BJ (cell line): ENCODE measurements around the gene KEL. TPM values are rescaled to one million over a fixed set of nuclear protein-coding genes. Genes with fewer than 3 reads are reported as not detected.

Experiments used
- CTCF ChIA-PET: fragments of 350-600 bp; formaldehyde crosslinking; extraction: SDS; loops from one replicate; lab custom pipeline; 2021; ENCODE audit warnings: antibody characterized with exemption, inconsistent platforms; lab: Yijun Ruan, JAX
- POLR2A ChIA-PET: fragments of 300-600 bp; sonication (Branson Sonifier 250); formaldehyde crosslinking; extraction: SDS; loops from one replicate; lab custom pipeline; 2021; ENCODE audit warnings: antibody characterized with exemption; lab: Charles Lee
- DNase-seq: peaks from one replicate; pipeline ENCODE4 v3.0.0-alpha.2; 2011; ENCODE audit warnings: low read depth
- H3K27me3 ChIP-seq: 2 replicates; pipeline ENCODE4 v1.6.0; 2011; ENCODE audit warnings: low read length; ENCODE audit not compliant: control insufficient read depth, insufficient read depth
- H3K36me3 ChIP-seq: 2 replicates; pipeline ENCODE4 v1.5.1; 2011; ENCODE audit warnings: low read length; ENCODE audit not compliant: control insufficient read depth, insufficient read depth
- H3K4me3 ChIP-seq: 2 replicates; pipeline ENCODE4 v1.5.1; 2011; ENCODE audit warnings: low read depth, mild to moderate bottlenecking, control low read depth, low read length
- polyA plus RNA-seq: library from polyadenylated mRNA; depleted of rRNA; stranded (reverse); fragments of >200 nt; gene quantifications from 2 replicates; pipeline ENCODE4 v1.2.3, GENCODE V29; 2011
- TF ChIP-seq, protein P1 (sequence below): IDR thresholded peaks from 2 replicates; pipeline ENCODE4 v1.5.1; 2011; ENCODE audit warnings: low read depth, mild to moderate bottlenecking, control low read depth, inconsistent platforms, low read length, moderate library complexity; ENCODE audit not compliant: insufficient read depth

The KEL gene
- polyA plus RNA-seq, 1 experiment, result 0.31 TPM

DNA sequence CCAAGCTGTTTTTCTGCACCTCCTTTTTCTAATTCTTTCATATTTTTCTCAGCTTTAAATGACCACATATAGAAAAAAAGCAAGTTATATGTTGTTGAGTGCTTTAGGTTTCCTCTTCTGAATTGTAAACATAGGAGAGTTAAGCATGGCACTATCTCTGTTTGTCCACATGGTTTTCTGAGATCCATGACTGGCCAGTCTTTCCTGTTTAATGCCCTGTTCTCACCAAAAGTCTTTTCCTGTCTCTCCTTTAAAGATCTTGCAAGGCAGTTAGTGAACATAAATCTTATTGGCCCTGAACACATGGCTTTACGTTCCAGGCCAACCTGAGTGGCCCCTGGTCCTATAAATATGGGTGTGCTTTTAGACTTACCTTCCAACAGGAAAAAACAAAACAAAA, 48.0 kb downstream of the KEL start:
- H3K27me3 ChIP-seq, result no peaks in the 10 kb centered on the region
- no peaks in the 10 kb centered on the region for H3K36me3 ChIP-seq
- CTCF ChIA-PET, result no interaction called here
- H3K4me3 ChIP-seq, result no peak overlapping the region
- TF ChIP-seq, protein P1, sequence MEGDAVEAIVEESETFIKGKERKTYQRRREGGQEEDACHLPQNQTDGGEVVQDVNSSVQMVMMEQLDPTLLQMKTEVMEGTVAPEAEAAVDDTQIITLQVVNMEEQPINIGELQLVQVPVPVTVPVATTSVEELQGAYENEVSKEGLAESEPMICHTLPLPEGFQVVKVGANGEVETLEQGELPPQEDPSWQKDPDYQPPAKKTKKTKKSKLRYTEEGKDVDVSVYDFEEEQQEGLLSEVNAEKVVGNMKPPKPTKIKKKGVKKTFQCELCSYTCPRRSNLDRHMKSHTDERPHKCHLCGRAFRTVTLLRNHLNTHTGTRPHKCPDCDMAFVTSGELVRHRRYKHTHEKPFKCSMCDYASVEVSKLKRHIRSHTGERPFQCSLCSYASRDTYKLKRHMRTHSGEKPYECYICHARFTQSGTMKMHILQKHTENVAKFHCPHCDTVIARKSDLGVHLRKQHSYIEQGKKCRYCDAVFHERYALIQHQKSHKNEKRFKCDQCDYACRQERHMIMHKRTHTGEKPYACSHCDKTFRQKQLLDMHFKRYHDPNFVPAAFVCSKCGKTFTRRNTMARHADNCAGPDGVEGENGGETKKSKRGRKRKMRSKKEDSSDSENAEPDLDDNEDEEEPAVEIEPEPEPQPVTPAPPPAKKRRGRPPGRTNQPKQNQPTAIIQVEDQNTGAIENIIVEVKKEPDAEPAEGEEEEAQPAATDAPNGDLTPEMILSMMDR, result no peak
- POLR2A ChIA-PET, result no interaction called here
- no peak for DNase-seq

DNA sequence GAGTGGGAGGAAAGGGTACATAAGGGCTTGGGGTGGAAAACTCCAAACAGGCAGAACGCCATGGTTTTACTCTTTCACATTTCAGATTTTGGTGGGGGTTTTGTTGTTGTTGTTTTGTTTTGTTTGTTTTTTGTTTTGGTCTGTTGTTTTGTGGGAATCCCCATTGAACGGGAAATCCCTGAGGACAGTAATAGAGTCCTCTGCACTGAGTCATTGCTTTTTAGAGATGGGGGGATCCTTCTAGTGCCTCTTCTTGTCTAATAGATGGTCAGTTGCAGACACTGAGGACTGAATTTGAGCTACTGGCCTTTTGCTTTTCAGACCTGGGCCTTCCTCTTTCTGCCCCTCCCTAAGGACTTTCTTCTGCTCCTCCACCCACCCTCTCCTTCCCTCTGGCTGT, 48.6 kb downstream of the KEL start:
- Histone ChIP-seq H3K36me3 (no peaks in the 10 kb centered on the region), H3K4me3 (no peak overlapping the region), H3K27me3 (no peaks in the 10 kb centered on the region)
- TF ChIP-seq, protein P1, result no peak
- CTCF ChIA-PET, result no interaction called here
- no peak for DNase-seq
- POLR2A ChIA-PET, result no interaction called here

DNA sequence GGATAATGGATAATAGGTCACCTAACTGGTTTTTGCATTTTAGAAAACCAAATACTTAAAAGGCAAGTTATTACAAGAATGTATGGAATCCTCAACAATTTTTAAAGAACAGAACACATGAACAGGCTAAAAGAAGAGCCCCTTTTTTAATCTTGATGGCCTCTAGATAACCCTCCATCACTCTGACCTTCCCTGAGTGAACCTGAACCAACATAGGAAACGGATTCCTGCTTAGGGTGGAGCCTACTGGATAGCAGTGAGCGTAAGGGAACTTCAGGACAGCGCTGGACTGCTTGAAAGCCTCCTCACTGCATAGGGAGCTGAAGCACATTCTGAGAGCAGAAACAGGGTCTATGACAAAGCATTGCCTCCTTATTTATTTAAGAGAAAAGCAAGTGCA, 49.1 kb downstream of the KEL start:
- ChIA-PET CTCF (interaction anchor here (1.2 kb wide), 1 partner anchor 21 kb away, joined by 4 read pairs; the partner anchor contains the start of gene TRPV5), POLR2A (no interaction called here)
- Histone ChIP-seq H3K36me3 (no peaks in the 10 kb centered on the region), H3K27me3 (no peaks in the 10 kb centered on the region), H3K4me3 (no peak overlapping the region)
- TF ChIP-seq, protein P1, result no peak
- no peak for DNase-seq

DNA sequence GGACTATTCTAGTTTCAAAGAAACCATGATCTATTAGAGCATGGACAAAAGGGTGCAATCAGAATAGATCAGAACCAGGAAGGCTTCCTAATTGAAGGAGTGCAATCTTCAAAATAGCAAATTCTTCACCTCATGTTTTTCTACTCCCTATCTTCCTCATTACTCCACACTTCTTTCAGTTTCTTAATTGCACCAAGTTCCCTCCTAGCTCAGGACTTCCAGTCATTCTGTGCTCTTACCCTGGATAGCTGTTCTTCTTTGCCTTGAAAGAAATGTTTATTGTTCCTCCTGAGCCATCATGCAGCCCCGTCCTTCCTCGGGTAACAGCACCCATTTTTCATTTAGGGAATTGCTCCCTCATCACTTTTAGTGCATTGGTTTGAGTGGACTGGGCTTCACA, 51.7 kb downstream of the KEL start:
- TF ChIP-seq, protein P1, result no peak
- no peak for DNase-seq
- CTCF ChIA-PET, result interaction anchor here (0.9 kb wide), 1 partner anchor 92 kb away, joined by 3 read pairs; no protein-coding TSS in a partner anchor
- no peaks in the 10 kb centered on the region for H3K27me3 ChIP-seq
- POLR2A ChIA-PET, result no interaction called here
- H3K36me3 ChIP-seq, result no peaks in the 10 kb centered on the region
- no peak overlapping the region for H3K4me3 ChIP-seq

DNA sequence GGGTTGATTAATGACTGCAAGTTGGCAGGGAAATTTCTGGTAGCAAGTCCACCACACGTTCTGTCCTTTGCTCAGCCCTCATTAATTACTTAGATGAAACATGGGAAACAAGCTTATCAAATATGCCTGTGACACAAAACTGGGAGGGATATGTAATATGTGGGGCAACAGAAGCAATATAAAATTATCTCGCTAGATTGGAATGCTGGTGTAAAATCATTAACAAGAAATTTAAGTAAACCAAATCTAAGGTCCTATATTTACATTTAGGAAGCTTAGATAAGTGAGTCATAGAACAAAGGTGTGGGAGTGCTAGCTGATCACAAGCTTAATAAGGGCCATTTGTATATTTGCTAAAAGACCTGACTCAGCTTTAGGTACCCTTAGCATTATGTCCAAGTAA, 52.1 kb downstream of the KEL start:
- ChIA-PET CTCF (interaction anchor here (0.6 to 0.9 kb wide), 2 partner anchors 9 to 92 kb away, joined by 3 read pairs; no protein-coding TSS in a partner anchor), POLR2A (no interaction called here)
- DNase-seq, result no peak
- H3K4me3 ChIP-seq, result no peak overlapping the region
- no peaks in the 10 kb centered on the region for H3K36me3 ChIP-seq
- H3K27me3 ChIP-seq, result no peaks in the 10 kb centered on the region
- TF ChIP-seq, protein P1, result no peak
